NCI-H187 (cell line): Measurements from ENCODE around the gene NELFCD.
"Not testable (repeated sequence)": the region's sequence is repeated elsewhere in the genome, so short reads cannot be mapped to it uniquely, and the experiment has no call there.

Experiments used
- DNase-seq, 2 experiments: peaks; one replicate each; lab custom pipeline; 2025; lab: John Stamatoyannopoulos, UW

The NELFCD gene

DNA sequence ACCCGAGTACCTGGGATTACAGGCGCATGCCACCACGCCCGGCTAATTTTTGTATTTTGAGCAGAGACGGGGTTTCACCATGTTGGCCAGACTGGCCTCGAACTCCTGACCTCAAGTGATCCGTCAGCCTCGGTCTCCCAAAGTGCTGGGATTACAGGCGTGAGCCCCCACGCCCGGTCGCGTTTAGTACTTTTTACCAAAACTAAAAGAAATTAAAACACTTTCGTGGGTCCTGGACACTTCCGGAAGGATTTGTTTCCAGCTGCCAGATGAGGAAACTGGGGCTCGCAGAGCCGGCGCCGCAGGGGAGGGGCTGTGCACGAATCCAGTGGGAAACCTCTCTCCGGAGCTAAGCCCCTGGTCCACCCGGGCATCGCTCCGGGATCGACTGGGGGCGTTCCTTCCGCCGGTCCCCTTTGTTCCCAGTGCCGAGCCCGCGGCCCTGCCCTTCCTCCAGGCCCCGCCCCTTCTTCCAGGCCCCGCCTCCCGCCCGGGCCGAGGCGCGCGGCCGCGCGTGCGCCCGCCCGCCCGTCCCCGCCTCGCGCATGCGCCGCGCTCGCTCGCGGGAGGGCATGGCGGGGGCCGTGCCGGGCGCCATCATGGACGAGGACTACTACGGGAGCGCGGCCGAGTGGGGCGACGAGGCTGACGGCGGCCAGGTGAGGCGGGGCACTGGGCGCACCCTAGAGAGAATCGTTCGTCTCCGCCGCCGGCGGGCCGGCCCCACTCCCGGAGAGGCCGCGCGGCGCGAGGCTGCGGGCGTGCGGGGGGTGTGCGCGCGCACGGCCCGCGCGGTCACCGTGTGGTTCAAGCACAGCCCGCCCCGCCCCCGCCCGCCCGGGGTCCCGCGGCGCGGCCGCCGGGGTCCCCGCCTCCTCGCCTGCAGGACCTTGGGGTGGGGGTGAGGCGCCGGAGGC lies at the start of gene NELFCD:
NELFCD (plus strand) TSS at position 546 of the 917 bp plus-strand sequence; CDS start at position 600, 54 bp downstream.
- peak; percentile 41 to 89 for DNase-seq

- DNase-seq: no peak
These were observed 48.9 kb upstream of the NELFCD start for GRCh38 chr20:58932170-58932569.

DNA sequence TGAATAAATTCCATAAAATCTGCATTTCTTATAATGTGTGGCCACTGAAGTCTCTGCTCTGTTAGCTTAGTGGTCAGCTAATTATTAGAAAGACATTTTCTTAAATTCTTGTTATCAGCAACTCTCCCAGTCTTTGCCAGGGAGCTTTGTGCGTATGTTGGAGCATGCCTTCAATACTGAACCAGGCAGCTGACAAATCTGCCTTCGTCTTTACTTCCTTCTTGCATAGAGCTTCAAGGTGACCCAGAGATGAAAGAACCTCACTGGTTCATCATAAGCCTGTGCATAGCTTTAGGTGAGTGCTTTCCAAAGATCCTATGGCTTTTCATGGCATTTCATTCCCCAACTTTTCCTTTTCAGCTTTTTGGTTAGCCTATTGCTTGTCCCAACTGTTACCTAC lies 43.0 kb upstream of the NELFCD start:
- no peak for DNase-seq

GRCh38 chr20:58938541-58938940 lies 42.5 kb upstream of the NELFCD start:
- DNase-seq: no peak

- DNase-seq: no peak
These were observed 39.6 kb upstream of the NELFCD start for GRCh38 chr20:58941471-58941870.

GRCh38 chr20:58942549-58942948 lies 38.5 kb upstream of the NELFCD start:
- no peak for DNase-seq

GRCh38 chr20:58944610-58945009 lies 36.4 kb upstream of the NELFCD start:
- DNase-seq: no peak

- no peak for DNase-seq
These were observed 35.0 kb upstream of the NELFCD start for GRCh38 chr20:58945965-58946631.

DNA sequence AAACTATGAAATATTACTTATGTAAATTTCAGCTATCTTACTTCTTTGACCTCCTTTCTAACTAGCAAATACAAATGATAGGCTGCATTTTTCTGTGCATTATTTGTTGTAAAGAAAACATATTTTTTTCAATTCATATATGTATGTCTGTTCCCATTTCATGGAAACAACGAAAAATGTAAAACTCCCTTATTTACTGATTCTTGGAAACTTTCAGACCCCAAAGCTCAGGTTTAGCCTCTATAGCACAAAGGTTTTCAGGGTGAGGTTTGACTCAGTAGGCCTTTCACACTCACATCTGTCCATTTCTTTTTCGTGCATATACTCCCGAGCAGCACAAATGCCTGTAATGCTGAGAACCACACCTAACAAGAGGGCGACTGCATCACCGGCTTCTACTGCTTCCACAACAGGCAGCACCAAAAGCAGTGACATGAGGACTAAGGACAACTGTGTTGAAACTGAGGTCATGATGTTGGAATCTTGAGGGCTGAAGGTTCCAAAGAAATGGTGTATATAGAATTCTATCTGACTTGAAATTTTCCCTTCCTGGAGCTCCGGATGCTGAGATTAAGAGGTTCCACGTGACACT lies 33.2 kb upstream of the NELFCD start:
- not testable (repeated sequence) for DNase-seq

DNA sequence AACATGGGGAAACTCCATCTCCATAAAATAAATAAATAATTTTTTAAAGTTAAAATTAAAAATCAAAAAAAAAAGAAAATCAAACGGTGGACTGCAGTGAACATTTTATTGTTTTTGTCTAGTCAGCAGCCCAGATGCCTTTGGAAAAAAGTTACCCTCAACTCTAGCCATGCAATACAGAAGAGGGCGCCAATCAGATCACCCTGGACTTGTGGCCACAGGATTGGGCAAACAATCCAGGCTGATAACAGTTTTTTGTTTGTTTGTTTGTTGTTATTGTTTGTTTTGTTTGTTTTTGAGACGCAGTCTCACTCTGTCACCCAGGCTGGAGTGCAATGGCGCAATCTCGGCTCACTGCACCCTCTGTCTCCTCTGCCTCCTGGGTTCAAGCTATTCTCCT lies 30.5 kb upstream of the NELFCD start:
- no peak for DNase-seq

GRCh38 chr20:58953050-58953449 lies 28.0 kb upstream of the NELFCD start:
- DNase-seq: no peak

GRCh38 chr20:58956078-58956477 lies 25.0 kb upstream of the NELFCD start:
- DNase-seq: no peak

GRCh38 chr20:58959652-58960051 lies 21.4 kb upstream of the NELFCD start:
- no peak for DNase-seq

DNA sequence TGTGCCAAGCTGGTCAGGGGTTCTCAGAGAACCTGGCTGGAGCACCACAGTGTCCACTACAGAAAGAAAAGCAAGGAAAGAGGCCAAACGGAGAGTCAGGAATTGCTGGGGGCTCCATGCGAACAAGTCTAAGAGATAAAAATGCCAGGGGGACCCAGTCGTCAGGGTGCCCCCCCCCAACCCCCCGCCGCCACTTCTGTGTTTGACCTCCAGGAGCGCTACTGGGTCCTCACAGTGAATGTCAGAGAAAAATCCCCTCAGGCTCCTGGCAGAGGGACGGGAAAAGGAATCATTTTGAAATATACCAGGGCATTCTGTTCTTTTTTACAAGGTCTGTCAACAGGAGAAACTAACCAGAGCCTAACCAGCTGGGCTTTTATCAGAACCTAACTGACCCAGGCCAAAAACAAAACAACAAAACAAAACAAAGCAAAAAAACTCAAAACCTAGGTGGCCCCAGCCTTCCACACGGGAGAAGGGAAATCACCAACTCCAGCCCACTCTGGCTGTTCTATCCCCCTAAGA lies 17.9 kb upstream of the NELFCD start:
- DNase-seq: no peak

DNA sequence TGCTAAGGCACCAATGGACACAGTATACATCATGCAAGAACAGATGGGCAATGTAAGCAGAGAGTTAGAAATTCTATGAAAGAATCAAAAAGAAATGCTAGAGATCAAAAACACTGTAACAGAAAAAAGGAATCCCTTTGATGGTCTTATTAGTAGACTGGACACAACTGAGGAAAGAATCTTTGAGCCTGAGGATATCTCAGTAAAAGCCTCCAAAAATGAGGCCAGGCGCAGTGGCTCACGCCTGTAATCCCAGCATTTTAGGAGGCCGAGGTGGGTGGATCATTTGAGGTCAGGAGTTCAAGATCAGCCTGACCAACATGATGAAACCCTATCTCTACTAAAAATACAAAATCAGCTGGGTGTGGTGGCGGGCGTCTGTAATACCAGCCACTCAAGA lies 17.1 kb upstream of the NELFCD start:
- not testable (repeated sequence) for DNase-seq

- DNase-seq: no peak
These were observed 15.6 kb upstream of the NELFCD start for GRCh38 chr20:58965270-58966064.

- no peak for DNase-seq
These were observed 13.2 kb upstream of the NELFCD start for GRCh38 chr20:58967652-58968429.

DNA sequence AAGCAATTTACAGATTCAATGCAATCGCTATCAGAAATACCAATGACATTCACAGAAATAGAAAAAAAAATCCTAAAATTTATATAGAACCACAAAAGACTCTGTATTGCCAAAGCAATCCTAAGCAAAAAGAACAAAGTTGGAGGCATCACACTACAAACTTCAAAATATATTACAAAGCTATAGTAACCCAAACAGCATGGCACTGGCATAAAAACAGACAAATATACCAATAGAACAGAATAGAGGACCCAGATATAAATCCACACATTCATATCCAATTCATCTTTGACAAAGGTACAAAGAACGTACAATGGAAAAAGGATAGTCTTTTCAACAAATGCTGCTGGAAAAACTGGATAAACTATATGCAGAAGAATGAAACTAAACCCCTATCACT lies 11.6 kb upstream of the NELFCD start:
- DNase-seq: no peak

DNA sequence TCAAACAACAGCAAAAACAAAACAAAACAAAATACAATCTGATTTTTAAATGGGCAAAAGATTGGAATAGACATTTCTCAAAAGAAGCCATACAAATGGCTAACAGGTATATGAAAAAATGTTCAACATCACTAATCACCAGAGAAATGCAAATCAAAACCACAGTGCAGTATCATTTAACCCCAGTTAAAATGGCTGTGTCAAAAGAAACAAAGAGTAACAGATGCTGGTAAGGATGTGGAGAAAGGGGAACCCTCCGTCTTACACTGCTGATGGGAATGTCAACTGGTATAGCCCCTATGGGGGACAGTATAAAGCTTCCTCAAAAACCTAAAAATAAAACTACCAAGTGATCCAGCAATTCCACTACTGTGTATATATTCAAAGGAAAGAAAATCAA lies 10.9 kb upstream of the NELFCD start:
- DNase-seq: no peak

DNA sequence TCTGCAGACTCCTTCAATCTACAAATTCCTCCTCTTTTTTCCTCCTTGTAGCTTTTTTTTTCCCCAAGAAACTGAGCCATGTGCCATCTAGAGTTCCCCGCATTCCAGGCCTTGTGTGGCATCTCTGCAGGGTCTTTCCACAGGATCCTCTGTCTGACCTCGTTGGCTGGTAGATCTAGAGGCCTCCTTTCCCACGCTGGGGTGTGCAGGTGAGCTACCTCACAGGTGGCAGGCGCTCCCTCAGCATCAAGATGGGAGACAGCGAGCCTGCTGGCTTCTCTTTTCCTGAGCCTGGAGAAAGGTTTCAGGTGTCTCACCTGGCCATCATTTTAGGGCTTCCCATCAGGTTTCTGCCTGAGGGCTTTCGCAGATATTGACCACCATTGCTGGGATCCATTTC lies 9.6 kb upstream of the NELFCD start:
- DNase-seq: no peak

DNA sequence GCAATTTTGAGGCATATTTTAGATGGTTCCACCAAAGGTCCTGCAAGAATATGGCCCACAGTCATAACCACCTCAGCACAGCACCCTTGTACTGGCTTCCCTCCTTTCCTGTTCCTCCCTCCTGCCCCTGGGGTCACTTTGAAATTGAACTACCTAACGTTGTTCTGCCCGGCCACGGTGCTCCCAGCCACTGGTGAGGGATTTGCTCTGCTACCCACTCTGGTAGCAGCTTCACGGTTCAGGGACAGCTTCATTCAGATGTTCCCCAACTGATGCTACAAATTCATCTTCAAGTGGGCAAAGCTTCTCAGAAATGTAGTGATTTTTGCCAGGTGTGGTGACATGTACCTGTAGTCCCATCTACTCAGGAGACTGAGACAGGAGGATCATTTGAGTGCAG lies 7.9 kb upstream of the NELFCD start:
- no peak for DNase-seq
